Activated CD8-positive, alpha-beta memory T cell treated with anti-CD3 and anti-CD28 coated beads, Interleukin-2, amount 50 U/mL, for 24 hours (primary cell): Measurements from ENCODE around the gene HIVEP3.

Source experiments
- DNase-seq: peaks from one replicate; pipeline ENCODE4 v3.0.0-alpha.2; 2020; ENCODE audit errors: extremely low read depth

HIVEP3 gene

GRCh38 chr1:41872074-41872473 lies 46.6 kb downstream of the HIVEP3 start:
- no peak for DNase-seq

- DNase-seq: no peak
These were observed 48.6 kb downstream of the HIVEP3 start for GRCh38 chr1:41870076-41870562.

DNA sequence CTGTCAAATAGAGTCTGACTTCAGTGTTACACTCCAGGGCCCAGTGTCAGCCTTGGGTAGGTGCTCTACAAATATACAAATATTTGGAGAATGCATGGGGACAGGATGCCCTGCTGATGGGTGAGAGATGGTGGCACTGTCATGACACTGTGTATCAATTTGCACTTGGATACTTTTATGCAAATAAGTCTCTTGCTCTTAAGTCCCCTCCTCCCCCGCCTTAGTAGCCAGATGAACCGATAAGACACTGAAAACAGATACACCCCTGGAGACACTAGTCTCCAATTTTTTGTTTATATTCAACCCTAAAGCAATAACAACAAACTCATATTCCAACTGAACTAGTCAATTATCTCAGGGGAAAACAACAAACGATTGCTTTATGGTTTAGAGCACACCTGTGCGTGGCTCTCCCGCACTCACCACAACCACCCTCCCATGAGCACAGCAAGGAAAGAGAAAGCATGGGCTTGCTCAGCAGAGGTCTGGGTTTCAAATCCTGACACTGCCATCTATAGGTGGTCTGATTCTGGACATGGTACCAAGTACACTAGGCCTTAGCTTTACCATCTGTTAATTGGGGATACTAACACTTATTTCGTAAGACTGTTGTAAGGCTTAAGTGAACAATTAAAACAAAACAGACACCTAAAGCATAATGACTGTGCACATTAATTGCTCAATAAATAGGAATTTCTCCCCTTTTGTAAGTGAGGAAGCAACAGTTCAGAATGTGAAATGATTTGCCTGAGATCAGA lies 50.3 kb downstream of the HIVEP3 start:
- DNase-seq: no peak

GRCh38 chr1:41866285-41866684 lies 52.4 kb downstream of the HIVEP3 start:
- DNase-seq: no peak

- no peak for DNase-seq
These were observed 54.2 kb downstream of the HIVEP3 start for GRCh38 chr1:41864471-41865040.

DNA sequence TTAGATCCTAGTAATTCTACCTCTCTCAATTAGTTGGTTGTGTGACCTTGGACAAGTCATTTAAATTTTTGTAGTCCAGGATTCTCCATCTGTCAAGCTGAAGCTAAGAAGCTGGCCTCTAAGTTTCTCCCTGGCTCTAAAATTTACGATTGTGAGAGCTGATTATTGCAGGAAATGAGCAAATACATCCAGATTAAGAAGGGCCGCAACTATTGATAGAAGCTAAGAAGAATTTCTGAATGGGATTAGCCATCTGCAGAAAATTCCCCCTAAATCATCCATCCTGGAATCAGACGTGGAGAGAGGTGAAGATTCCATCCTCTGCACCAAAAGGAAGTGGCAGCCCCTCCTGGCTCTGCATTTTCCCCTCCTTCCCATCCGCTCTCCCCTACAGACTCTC lies 55.0 kb downstream of the HIVEP3 start:
- no peak for DNase-seq

- peak; percentile 43 for DNase-seq
These were observed 56.1 kb downstream of the HIVEP3 start for GRCh38 chr1:41862384-41863221.

GRCh38 chr1:41861535-41862383 lies 57.0 kb downstream of the HIVEP3 start:
- DNase-seq: no peak

DNA sequence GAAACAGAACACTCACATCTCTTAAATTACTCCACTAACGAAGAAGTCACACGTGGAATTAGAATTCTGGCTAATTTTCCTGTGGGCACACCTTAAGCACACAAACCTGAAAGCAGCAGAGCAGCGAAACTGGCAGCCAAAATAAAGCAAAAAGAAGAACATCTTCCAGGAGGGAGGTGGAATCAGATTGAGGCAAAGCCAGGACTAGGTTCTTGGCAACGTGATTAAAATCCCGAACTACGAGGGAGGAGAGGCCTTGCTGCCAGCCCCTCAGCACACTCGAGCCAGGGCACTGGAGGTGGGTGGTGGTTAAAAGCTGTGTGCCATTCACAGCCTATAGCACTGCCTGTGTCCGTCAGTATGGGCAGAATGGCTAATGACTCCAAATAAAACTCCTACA lies 58.0 kb downstream of the HIVEP3 start:
- no peak for DNase-seq

GRCh38 chr1:41860214-41860613 lies 58.5 kb downstream of the HIVEP3 start:
- DNase-seq: no peak

GRCh38 chr1:41859686-41860085 lies 59.0 kb downstream of the HIVEP3 start:
- DNase-seq: no peak

- DNase-seq: no peak
These were observed 61.8 kb downstream of the HIVEP3 start for GRCh38 chr1:41856944-41857285.

- DNase-seq: no peak
These were observed 62.4 kb downstream of the HIVEP3 start for GRCh38 chr1:41856151-41856943.

- no peak for DNase-seq
These were observed 63.0 kb downstream of the HIVEP3 start for GRCh38 chr1:41855713-41856112.

DNA sequence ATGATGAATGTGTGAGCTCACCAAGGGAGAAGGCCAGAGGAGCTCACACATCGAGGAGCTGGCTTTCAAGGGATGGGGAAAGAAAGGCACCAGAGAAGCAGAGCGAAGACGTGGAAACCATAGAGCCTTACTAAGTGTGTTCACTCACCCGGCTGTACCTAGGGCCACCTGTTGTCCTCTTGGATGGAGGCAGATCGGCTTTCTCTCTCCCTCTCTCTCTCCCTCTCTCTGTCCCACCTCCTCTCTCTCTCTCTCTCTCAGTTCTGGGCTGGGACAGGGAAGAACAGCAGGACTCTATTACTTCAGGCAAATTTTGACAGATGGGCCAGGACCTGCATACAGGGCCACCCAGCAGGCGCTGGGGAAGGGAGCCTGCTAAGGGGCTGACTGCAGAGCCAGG lies 64.8 kb downstream of the HIVEP3 start:
- DNase-seq: no peak

DNA sequence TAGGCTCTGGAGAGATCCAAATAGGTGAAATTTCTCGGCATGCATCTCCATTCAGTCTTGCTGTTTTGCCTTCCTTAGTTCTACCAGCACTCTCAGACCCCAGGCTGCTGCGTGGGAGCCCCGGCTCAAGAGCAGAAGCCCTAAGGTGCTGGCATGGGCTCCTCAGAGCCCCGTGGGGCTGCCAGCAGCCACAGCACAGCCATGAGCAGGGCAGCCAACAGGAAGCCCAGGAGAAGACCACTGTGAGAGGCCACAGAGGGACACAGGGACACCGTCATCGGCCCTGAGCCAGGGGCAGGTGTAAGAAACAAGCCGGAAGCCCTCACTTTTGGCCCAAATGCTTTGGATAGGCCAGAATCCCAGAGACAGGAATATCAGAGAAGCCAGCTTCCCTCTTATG lies 66.6 kb downstream of the HIVEP3 start:
- DNase-seq: no peak

- DNase-seq: no peak
These were observed 67.1 kb downstream of the HIVEP3 start for GRCh38 chr1:41851589-41851988.

- DNase-seq: no peak
These were observed 68.7 kb downstream of the HIVEP3 start for GRCh38 chr1:41850029-41850428.

GRCh38 chr1:41849211-41849759 lies 69.4 kb downstream of the HIVEP3 start:
- no peak for DNase-seq

DNA sequence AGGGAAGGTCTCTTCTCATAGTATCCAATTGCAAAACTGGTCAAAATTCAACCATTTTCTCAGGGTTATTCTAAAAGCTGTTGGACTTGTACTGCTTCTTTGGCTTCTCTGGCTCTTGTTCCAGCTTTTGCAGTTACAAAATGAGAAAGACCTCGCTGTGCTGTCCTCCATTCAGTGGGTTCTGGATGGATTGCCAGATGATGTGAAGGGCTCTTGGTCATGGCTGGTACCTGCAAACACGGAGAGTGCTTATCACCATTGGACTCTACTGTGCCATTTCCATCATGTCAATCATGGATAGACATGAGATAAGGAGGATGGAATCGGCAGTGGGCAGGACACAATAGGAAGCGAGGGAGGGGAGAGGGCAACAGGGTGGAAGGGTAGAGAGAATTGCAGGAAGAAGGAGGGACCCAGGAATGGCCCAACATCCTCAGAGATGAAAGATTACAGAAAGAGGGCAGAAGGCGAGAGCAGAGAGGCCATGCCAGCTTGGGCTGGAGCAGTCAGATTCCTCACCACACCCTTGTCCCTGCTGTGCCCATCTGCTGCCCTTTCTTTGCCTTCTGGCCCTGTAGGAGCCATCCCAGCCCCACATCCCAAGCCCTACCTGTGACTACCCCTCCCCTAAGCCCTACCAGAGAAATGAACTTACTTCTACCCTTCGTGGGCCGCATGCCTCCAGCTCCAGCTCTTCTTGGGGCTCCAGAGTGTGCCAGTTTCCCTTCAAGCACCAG lies 70.3 kb downstream of the HIVEP3 start:
- DNase-seq: no peak
